HCT116 (cell line): ENCODE results near the gene TMIE. TPM values are rescaled to one million over a fixed set of nuclear protein-coding genes. Genes with fewer than 3 reads are reported as not detected.

Experiments used
- ATAC-seq: fragments of 200-7000 bp; cut with Tn5 transposase; 2 replicates; pipeline ENCODE4 v1.9.1; 2020; ENCODE audit warnings: mild to moderate bottlenecking, moderate library complexity
- BruUV-seq: library from RNA; stranded (reverse); fragments of 400-500 nt; replicated peaks from 2 replicates; lab custom pipeline; 2021; lab: Mats Ljungman, UMichigan
- CTCF ChIA-PET: fragments of 300-600 bp; sonication (Branson Sonifier 250); formaldehyde crosslinking; loops from one replicate; lab custom pipeline; 2021; ENCODE audit warnings: antibody characterized with exemption; lab: Charles Lee
- POLR2A ChIA-PET: fragments of 300-600, 350-600 bp; sonication (Branson Sonifier 250); formaldehyde crosslinking; loops from one replicate; lab custom pipeline; 2021; ENCODE audit warnings: antibody characterized with exemption; lab: Charles Lee
- RAD21 ChIA-PET, 2 experiments: fragments of 300-600 bp; sonication (Branson Sonifier 250); formaldehyde crosslinking; loops; one replicate each; lab custom pipeline; 2023; ENCODE audit warnings: low total read pairs in 2 of 2; ENCODE audit not compliant: uncharacterized antibody in 2 of 2, unreplicated experiment in 2 of 2, low non-redundant PET in 1 of 2; lab: Charles Lee
- DNase-seq: peaks from one replicate; pipeline ENCODE4 v3.0.0-alpha.2; 2010; ENCODE audit warnings: low read depth, low spot score
- H2AFZ ChIP-seq: fragments of 200-600 bp; shearing (Covaris generic), sonication (generic); 2 replicates; pipeline ENCODE4 v1.6.1; 2017; ENCODE audit warnings: low read depth, mixed run types, mixed read lengths, antibody characterized with exemption, low read length; ENCODE audit not compliant: poor library complexity, severe bottlenecking
- H3K27ac ChIP-seq: 2 replicates; pipeline ENCODE4 v1.5.1; 2012; ENCODE audit warnings: low read depth, low read length
- H3K27me3 ChIP-seq: fragments of 200-600 bp; sonication (generic); 2 replicates; pipeline ENCODE4 v1.6.1; 2016; ENCODE audit warnings: mixed run types, low read length, mixed read lengths; ENCODE audit not compliant: insufficient read depth
- H3K36me3 ChIP-seq, 2 experiments: fragments of 200-500 bp in 1 of 2; fragments of 200-600 bp in 1 of 2; sonication (Bioruptor generic) in 1 of 2; sonication (generic) in 1 of 2; 2 replicates each; pipeline versions ENCODE4 v1.5.1 to v1.6.1; 2014 to 2016; ENCODE audit warnings: low read length in 2 of 2, inconsistent platforms in 1 of 2, mixed read lengths in 1 of 2, mixed run types in 1 of 2; ENCODE audit not compliant: insufficient read depth in 2 of 2, control insufficient read depth in 1 of 2
- H3K4me1 ChIP-seq, 2 experiments: fragments of 200-600 bp in 1 of 2; sonication (generic) in 1 of 2; 2 replicates each; pipeline versions ENCODE4 v1.5.1 to v1.6.1; 2012 to 2017; ENCODE audit warnings: low read length in 2 of 2, inconsistent platforms in 1 of 2, mild to moderate bottlenecking in 1 of 2, mixed read lengths in 1 of 2, mixed run types in 1 of 2, moderate library complexity in 1 of 2; ENCODE audit not compliant: insufficient read depth in 2 of 2, control insufficient read depth in 1 of 2
- H3K4me2 ChIP-seq: fragments of 200-600 bp; sonication (generic); 2 replicates; pipeline ENCODE4 v1.6.1; 2017; ENCODE audit warnings: mixed run types, low read length, mixed read lengths
- H3K4me3 ChIP-seq, 2 experiments: fragments of 200-600 bp in 1 of 2; sonication (generic) in 1 of 2; replicated peaks in 1 of 2; 2 replicates each; pipeline ENCODE4 v1.5.1; 2011 to 2016; ENCODE audit warnings: low read length in 2 of 2, control low read depth in 1 of 2, low read depth in 1 of 2, mild to moderate bottlenecking in 1 of 2, mixed read lengths in 1 of 2, mixed run types in 1 of 2
- H3K79me2 ChIP-seq: fragments of 200-600 bp; sonication (generic); 2 replicates; pipeline ENCODE4 v1.6.1; 2017; ENCODE audit warnings: mild to moderate bottlenecking, mixed run types, low read length, moderate library complexity, mixed read lengths; ENCODE audit not compliant: insufficient read depth
- H3K9ac ChIP-seq: fragments of 200-600 bp; sonication (generic); 2 replicates; pipeline ENCODE4 v1.6.1; 2016; ENCODE audit warnings: low read length, mixed read lengths
- H3K9me2 ChIP-seq: fragments of 200-600 bp; sonication (generic), shearing (Covaris generic); 2 replicates; pipeline ENCODE4 v1.6.1; 2017; ENCODE audit warnings: mixed run types, mild to moderate bottlenecking, moderate library complexity; ENCODE audit not compliant: insufficient read depth
- H3K9me3 ChIP-seq, 2 experiments: fragments of 200-500 bp in 1 of 2; fragments of 200-600 bp in 1 of 2; sonication (Bioruptor generic) in 1 of 2; sonication (generic) in 1 of 2; 2 replicates each; pipeline ENCODE4 v1.6.1; 2014 to 2017; ENCODE audit warnings: low read length in 2 of 2, mixed read lengths in 2 of 2, inconsistent platforms in 1 of 2, low read depth in 1 of 2, mild to moderate bottlenecking in 1 of 2, mixed run types in 1 of 2, moderate library complexity in 1 of 2; ENCODE audit not compliant: control insufficient read depth in 1 of 2, insufficient read depth in 1 of 2
- H4K20me1 ChIP-seq: fragments of 200-600 bp; sonication (generic), shearing (Covaris generic); 2 replicates; pipeline ENCODE4 v1.6.1; 2017; ENCODE audit warnings: mixed run types, mild to moderate bottlenecking, moderate library complexity; ENCODE audit not compliant: insufficient read depth
- CBX3 ChIP-seq: IDR thresholded peaks from 2 replicates; pipeline ENCODE4 v1.6.1; 2012; ENCODE audit warnings: low read depth
- CEBPB ChIP-seq: IDR thresholded peaks from 2 replicates; pipeline ENCODE4 v1.6.1; 2012; ENCODE audit warnings: low read depth
- CTCF ChIP-seq, 3 experiments: fragments of 200-600 bp in 1 of 3; sonication (generic) in 1 of 3; IDR thresholded peaks in 2 of 3; conservative IDR thresholded peaks in 1 of 3; 2 replicates each; pipeline ENCODE4 v1.5.1; 2012 to 2017; ENCODE audit warnings: low read depth in 2 of 3, low read length in 2 of 3, antibody characterized with exemption in 1 of 3, borderline replicate concordance in 1 of 3, control low read depth in 1 of 3, mild to moderate bottlenecking in 1 of 3, mixed read lengths in 1 of 3, mixed run types in 1 of 3, moderate library complexity in 1 of 3; ENCODE audit not compliant: insufficient read depth in 1 of 3
- EGR1 ChIP-seq: IDR thresholded peaks from 2 replicates; pipeline ENCODE4 v1.6.1; 2012; ENCODE audit warnings: low read depth
- ELF1 ChIP-seq: IDR thresholded peaks from 2 replicates; pipeline ENCODE4 v1.6.1; 2012; ENCODE audit warnings: low read depth, borderline replicate concordance
- EZH2 ChIP-seq: fragments of 200-600 bp; sonication (generic); IDR thresholded peaks from 2 replicates; pipeline ENCODE4 v1.6.1; 2017; ENCODE audit warnings: antibody characterized with exemption, mixed run types
- FOSL1 ChIP-seq: IDR thresholded peaks from 2 replicates; pipeline ENCODE4 v1.6.1; 2012; ENCODE audit warnings: low read depth
- JUND ChIP-seq: IDR thresholded peaks from 2 replicates; pipeline ENCODE4 v1.6.1; 2012
- POLR2AphosphoS5 ChIP-seq: IDR thresholded peaks from 2 replicates; pipeline ENCODE4 v1.6.1; 2011; ENCODE audit warnings: mild to moderate bottlenecking, low read depth, low read length, moderate library complexity
- SIN3A ChIP-seq: IDR thresholded peaks from 2 replicates; pipeline ENCODE4 v1.6.1; 2012; ENCODE audit warnings: low read depth
- SP1 ChIP-seq: IDR thresholded peaks from 2 replicates; pipeline ENCODE4 v1.6.1; 2012; ENCODE audit warnings: low read depth
- SRF ChIP-seq: IDR thresholded peaks from 2 replicates; pipeline ENCODE4 v1.6.1; 2012; ENCODE audit warnings: low read depth
- TCF7L2 ChIP-seq: IDR thresholded peaks from 2 replicates; pipeline ENCODE4 v1.7.0; 2011; ENCODE audit warnings: borderline replicate concordance, inconsistent platforms; ENCODE audit not compliant: insufficient read depth, insufficient read length; ENCODE audit errors: extremely low read depth
- YY1 ChIP-seq: IDR thresholded peaks from 2 replicates; pipeline ENCODE4 v1.6.1; 2011; ENCODE audit warnings: low read length, low read depth, moderate library complexity, mild to moderate bottlenecking; ENCODE audit not compliant: insufficient replicate concordance; ENCODE audit errors: extremely low read depth
- ZFX ChIP-seq: fragments of 450-650 bp; IDR thresholded peaks from 2 replicates; pipeline ENCODE4 v1.6.1; 2017
- intact Hi-C: fragments of 100-400 bp; cut with micrococcal nuclease; formaldehyde crosslinking; loops from 2 replicates; pipeline ENCODE4 v1.10.0; 2022
- total RNA-seq: library from RNA; stranded (reverse); gene quantifications from one replicate; pipeline ENCODE4 v1.2.1, GENCODE V29; 2021; ENCODE audit not compliant: unreplicated experiment
- TF ChIP-seq, protein P1 (sequence below): IDR thresholded peaks from 2 replicates; pipeline ENCODE4 v1.6.1; 2012
- TF ChIP-seq, protein P2 (sequence below): IDR thresholded peaks from 2 replicates; pipeline ENCODE4 v1.6.1; 2012; ENCODE audit warnings: low read depth
- TF ChIP-seq, protein P3 (sequence below): IDR thresholded peaks from 2 replicates; pipeline ENCODE4 v1.6.1; 2012
- TF ChIP-seq, protein P4 (sequence below): IDR thresholded peaks from 2 replicates; pipeline ENCODE4 v1.6.1; 2011; ENCODE audit warnings: mild to moderate bottlenecking, low read length, moderate library complexity; ENCODE audit not compliant: insufficient replicate concordance; ENCODE audit errors: extremely low read depth

TMIE gene
- total RNA-seq, 1 experiment from 2014 or later, result 0.74 TPM

DNA sequence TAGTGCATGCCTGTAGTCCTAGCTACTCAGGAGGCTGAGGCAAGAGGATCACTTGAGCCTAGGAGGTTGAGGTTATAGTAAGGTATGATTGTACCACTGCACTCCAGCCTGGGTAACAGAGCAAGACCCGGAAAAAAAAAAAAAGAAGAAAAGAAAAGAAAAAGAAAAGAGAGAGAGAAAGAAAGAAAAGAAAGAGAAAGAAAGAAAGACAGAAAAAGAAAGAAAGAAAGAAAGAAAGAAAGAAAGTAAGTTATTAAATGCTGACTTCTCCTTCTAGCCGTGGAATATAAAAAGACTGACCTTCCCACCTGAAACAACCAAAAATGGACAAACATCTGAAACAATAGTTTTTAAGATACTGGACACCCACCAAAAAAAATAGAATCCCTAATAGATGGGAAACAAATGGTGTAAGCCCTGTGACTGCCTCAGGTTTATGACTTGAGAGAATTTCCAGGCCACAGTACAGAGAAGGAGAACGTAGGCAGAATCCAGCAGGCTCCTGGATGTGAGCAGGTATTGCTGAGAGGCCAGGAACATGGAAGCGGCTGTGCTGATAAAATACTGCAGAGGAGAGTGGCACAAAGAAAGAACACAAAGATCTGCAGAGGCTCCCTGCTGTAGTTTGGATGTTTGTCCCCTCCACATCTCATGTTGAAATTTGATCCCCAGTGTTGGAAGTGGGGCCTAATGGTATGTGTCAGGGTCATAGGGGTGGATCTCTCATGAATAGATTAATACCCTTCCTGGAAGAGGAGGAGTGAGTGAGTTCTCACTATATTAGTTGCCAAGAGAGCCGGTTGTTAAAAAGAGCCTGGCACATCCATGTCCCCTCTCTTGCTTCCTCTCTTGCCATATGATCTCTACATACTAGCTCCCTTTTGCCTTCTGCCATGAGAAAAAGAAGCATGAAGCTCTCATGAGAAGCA is 58.3 kb downstream of the TMIE start:
- Histone ChIP-seq H3K9ac (no peak overlapping the region), H2AFZ (no peak overlapping the region), H3K27ac (no peak overlapping the region), H3K4me1 (no peaks in the 10 kb centered on the region), H3K79me2 (no peaks in the 10 kb centered on the region), H3K36me3 (no peaks in the 10 kb centered on the region), H3K4me2 (no peak overlapping the region), H3K9me3 (peaks cover 0 to 4% of the 10 kb centered on the region in 2 experiments; a peak in 1 of 4 replicates), H3K27me3 (no peaks in the 10 kb centered on the region), H3K4me3 (no peak overlapping the region), H4K20me1 (no peaks in the 10 kb centered on the region), H3K9me2 (no peaks in the 10 kb centered on the region)
- intact Hi-C loops, result no loop called here
- ChIA-PET CTCF (no interaction called here), POLR2A (no interaction called here), RAD21 (no interaction called here)
- no peak for DNase-seq
- TF ChIP-seq ZFX (no peak), SRF (no peak), EZH2 (no peak), TCF7L2 (no peak), SIN3A (no peak), EGR1 (no peak), CBX3 (no peak), SP1 (no peak), YY1 (no peak), POLR2AphosphoS5 (no peak), CEBPB (no peak), FOSL1 (no peak), JUND (no peak), CTCF (IDR thresholded peaks at IDR 0.05 in 2 of 3, conservative IDR thresholded peaks at IDR 0.05 in 1 of 3; ENCODE audit: borderline replicate concordance in 1 of 3, insufficient read depth in 1 of 3, low read depth in 2 of 3, low read length in 2 of 3) (no peak), ELF1 (no peak)
- TF ChIP-seq, protein P1, sequence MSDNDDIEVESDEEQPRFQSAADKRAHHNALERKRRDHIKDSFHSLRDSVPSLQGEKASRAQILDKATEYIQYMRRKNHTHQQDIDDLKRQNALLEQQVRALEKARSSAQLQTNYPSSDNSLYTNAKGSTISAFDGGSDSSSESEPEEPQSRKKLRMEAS, result no peak
- TF ChIP-seq, protein P2, sequence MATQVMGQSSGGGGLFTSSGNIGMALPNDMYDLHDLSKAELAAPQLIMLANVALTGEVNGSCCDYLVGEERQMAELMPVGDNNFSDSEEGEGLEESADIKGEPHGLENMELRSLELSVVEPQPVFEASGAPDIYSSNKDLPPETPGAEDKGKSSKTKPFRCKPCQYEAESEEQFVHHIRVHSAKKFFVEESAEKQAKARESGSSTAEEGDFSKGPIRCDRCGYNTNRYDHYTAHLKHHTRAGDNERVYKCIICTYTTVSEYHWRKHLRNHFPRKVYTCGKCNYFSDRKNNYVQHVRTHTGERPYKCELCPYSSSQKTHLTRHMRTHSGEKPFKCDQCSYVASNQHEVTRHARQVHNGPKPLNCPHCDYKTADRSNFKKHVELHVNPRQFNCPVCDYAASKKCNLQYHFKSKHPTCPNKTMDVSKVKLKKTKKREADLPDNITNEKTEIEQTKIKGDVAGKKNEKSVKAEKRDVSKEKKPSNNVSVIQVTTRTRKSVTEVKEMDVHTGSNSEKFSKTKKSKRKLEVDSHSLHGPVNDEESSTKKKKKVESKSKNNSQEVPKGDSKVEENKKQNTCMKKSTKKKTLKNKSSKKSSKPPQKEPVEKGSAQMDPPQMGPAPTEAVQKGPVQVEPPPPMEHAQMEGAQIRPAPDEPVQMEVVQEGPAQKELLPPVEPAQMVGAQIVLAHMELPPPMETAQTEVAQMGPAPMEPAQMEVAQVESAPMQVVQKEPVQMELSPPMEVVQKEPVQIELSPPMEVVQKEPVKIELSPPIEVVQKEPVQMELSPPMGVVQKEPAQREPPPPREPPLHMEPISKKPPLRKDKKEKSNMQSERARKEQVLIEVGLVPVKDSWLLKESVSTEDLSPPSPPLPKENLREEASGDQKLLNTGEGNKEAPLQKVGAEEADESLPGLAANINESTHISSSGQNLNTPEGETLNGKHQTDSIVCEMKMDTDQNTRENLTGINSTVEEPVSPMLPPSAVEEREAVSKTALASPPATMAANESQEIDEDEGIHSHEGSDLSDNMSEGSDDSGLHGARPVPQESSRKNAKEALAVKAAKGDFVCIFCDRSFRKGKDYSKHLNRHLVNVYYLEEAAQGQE, result no peak
- TF ChIP-seq, protein P3, sequence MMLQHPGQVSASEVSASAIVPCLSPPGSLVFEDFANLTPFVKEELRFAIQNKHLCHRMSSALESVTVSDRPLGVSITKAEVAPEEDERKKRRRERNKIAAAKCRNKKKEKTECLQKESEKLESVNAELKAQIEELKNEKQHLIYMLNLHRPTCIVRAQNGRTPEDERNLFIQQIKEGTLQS, result no peak
- TF ChIP-seq, protein P4, sequence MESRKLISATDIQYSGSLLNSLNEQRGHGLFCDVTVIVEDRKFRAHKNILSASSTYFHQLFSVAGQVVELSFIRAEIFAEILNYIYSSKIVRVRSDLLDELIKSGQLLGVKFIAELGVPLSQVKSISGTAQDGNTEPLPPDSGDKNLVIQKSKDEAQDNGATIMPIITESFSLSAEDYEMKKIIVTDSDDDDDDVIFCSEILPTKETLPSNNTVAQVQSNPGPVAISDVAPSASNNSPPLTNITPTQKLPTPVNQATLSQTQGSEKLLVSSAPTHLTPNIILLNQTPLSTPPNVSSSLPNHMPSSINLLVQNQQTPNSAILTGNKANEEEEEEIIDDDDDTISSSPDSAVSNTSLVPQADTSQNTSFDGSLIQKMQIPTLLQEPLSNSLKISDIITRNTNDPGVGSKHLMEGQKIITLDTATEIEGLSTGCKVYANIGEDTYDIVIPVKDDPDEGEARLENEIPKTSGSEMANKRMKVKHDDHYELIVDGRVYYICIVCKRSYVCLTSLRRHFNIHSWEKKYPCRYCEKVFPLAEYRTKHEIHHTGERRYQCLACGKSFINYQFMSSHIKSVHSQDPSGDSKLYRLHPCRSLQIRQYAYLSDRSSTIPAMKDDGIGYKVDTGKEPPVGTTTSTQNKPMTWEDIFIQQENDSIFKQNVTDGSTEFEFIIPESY, result no peak
- ATAC-seq, result no peak
- BruUV-seq, result no TSS peak
